GM12865 (cell line): ENCODE results near the gene PARN.

Source experiments
- DNase-seq: peaks from one replicate; pipeline ENCODE4 v3.0.0; 2010; ENCODE audit warnings: low read depth
- H3K4me3 ChIP-seq: 2 replicates; pipeline ENCODE4 v1.5.1; 2011; ENCODE audit warnings: mild to moderate bottlenecking, low read depth, low read length, control low read depth
- CTCF ChIP-seq: IDR thresholded peaks from 2 replicates; pipeline ENCODE4 v1.5.1; 2011; ENCODE audit warnings: low read length, control low read depth, low read depth, inconsistent platforms; ENCODE audit not compliant: insufficient read depth; ENCODE audit errors: missing control alignments

PARN gene

GRCh38 chr16:14668556-14669223 is 38.6 kb upstream of the PARN start:
- no peak for TF ChIP-seq CTCF
- DNase-seq: no peak
- H3K4me3 ChIP-seq: no peak overlapping the region

GRCh38 chr16:14667347-14668266 is 37.5 kb upstream of the PARN start:
- no peak for TF ChIP-seq CTCF
- no peak overlapping the region for H3K4me3 ChIP-seq
- DNase-seq: no peak

GRCh38 chr16:14658063-14658462 is 28.0 kb upstream of the PARN start:
- no peak for TF ChIP-seq CTCF
- DNase-seq: peak; percentile 69
- no peak overlapping the region for H3K4me3 ChIP-seq

- no peak overlapping the region for H3K4me3 ChIP-seq
- no peak for DNase-seq
- TF ChIP-seq CTCF: no peak
Measured at GRCh38 chr16:14652726-14653125, 22.7 kb upstream of the PARN start.

- H3K4me3 ChIP-seq: no peak overlapping the region
- DNase-seq: no peak
- no peak for TF ChIP-seq CTCF
Measured at GRCh38 chr16:14650629-14651028, 20.6 kb upstream of the PARN start.

GRCh38 chr16:14649816-14650215 is 19.8 kb upstream of the PARN start:
- no peak for TF ChIP-seq CTCF
- no peak overlapping the region for H3K4me3 ChIP-seq
- DNase-seq: no peak
